Panc1 (cell line): ENCODE measurements around the gene KCNV2. TPM values are rescaled to one million over a fixed set of nuclear protein-coding genes. Genes with fewer than 3 reads are reported as not detected.

Source experiments
- ATAC-seq: fragments of 200-7000 bp; cut with Tn5 transposase; 2 replicates; pipeline ENCODE4 v1.9.1; 2020; ENCODE audit warnings: mild to moderate bottlenecking, moderate library complexity
- BruUV-seq: library from RNA; stranded (reverse); fragments of 400-500 nt; replicated peaks from 2 replicates; lab custom pipeline; 2021; lab: Mats Ljungman, UMichigan
- CTCF ChIA-PET: fragments of 300-600 bp; sonication (Branson Sonifier 250); formaldehyde crosslinking; loops from one replicate; lab custom pipeline; 2022; ENCODE audit warnings: antibody characterized with exemption; lab: Charles Lee
- POLR2A ChIA-PET: fragments of 300-600 bp; sonication (Branson Sonifier 250); formaldehyde crosslinking; loops from one replicate; lab custom pipeline; 2022; ENCODE audit warnings: antibody characterized with exemption; lab: Charles Lee
- DNase-seq: peaks from one replicate; pipeline ENCODE4 v3.0.0-alpha.2; 2010; ENCODE audit warnings: low read depth, low spot score
- H3K27ac ChIP-seq: 2 replicates; pipeline ENCODE4 v1.5.1; 2011; ENCODE audit warnings: mild to moderate bottlenecking, low read length, inconsistent platforms
- H3K27me3 ChIP-seq: fragments of 200-500 bp; sonication (Bioruptor generic); 2 replicates; pipeline ENCODE4 v1.6.0; 2014; ENCODE audit warnings: low read length, inconsistent platforms; ENCODE audit not compliant: control insufficient read depth, insufficient read depth
- H3K36me3 ChIP-seq: fragments of 200-500 bp; sonication (Bioruptor generic); 2 replicates; pipeline ENCODE4 v1.5.1; 2014; ENCODE audit warnings: inconsistent platforms, mild to moderate bottlenecking, low read length, moderate library complexity; ENCODE audit not compliant: control insufficient read depth, insufficient read depth
- H3K4me1 ChIP-seq: 2 replicates; pipeline ENCODE4 v1.5.1; 2011; ENCODE audit warnings: inconsistent platforms, mild to moderate bottlenecking, low read length, moderate library complexity; ENCODE audit not compliant: control insufficient read depth, insufficient read depth
- H3K4me3 ChIP-seq, 2 experiments: 2 replicates each; pipeline ENCODE4 v1.5.1; 2011 to 2012; ENCODE audit warnings: low read depth in 2 of 2, low read length in 2 of 2, mild to moderate bottlenecking in 2 of 2, inconsistent platforms in 1 of 2, moderate library complexity in 1 of 2
- H3K9me3 ChIP-seq: fragments of 200-500 bp; sonication (Bioruptor generic); 2 replicates; pipeline ENCODE4 v1.5.1; 2014; ENCODE audit warnings: low read depth, mild to moderate bottlenecking, inconsistent platforms, low read length, moderate library complexity; ENCODE audit not compliant: control insufficient read depth, insufficient read depth
- POLR2AphosphoS5 ChIP-seq: IDR thresholded peaks from 2 replicates; pipeline ENCODE4 v1.6.1; 2012; ENCODE audit warnings: mild to moderate bottlenecking, low read depth, low read length, moderate library complexity
- SIN3A ChIP-seq: IDR thresholded peaks from 2 replicates; pipeline ENCODE4 v1.6.1; 2012; ENCODE audit warnings: low read depth, mild to moderate bottlenecking, low read length, moderate library complexity, borderline replicate concordance; ENCODE audit not compliant: insufficient read depth
- TCF7L2 ChIP-seq: IDR thresholded peaks from 2 replicates; pipeline ENCODE4 v1.6.1; 2011; ENCODE audit warnings: mild to moderate bottlenecking, low read depth, low read length, inconsistent platforms
- in situ Hi-C: cut with HindIII; loops from 2 replicates; pipeline ENCODE4 v1.10.0; 2016; ENCODE audit warnings: low sequenced_read_pairs, low pct_unique_long_range_greater_than_20kb
- intact Hi-C: fragments of 100-400 bp; cut with micrococcal nuclease; formaldehyde crosslinking; loops from one replicate; pipeline ENCODE4 v1.10.0; 2022; ENCODE audit not compliant: unreplicated experiment
- total RNA-seq: library from RNA; stranded (reverse); gene quantifications from one replicate; pipeline ENCODE4 v1.2.1, GENCODE V29; 2021; ENCODE audit not compliant: unreplicated experiment
- TF ChIP-seq, protein P1 (sequence below): fragments of 450-650 bp; IDR thresholded peaks from 2 replicates; pipeline ENCODE4 v1.5.1; 2017; ENCODE audit warnings: mild to moderate bottlenecking
- TF ChIP-seq, protein P2 (sequence below), 2 experiments: IDR thresholded peaks; 2 replicates each; pipeline ENCODE4 v1.6.1; 2011 to 2012; ENCODE audit warnings: low read depth in 2 of 2, control low read depth in 1 of 2, low read length in 1 of 2, mild to moderate bottlenecking in 1 of 2, moderate library complexity in 1 of 2; ENCODE audit not compliant: insufficient read depth in 1 of 2

The KCNV2 gene
- total RNA-seq, 1 experiment from 2014 or later: not detected

DNA sequence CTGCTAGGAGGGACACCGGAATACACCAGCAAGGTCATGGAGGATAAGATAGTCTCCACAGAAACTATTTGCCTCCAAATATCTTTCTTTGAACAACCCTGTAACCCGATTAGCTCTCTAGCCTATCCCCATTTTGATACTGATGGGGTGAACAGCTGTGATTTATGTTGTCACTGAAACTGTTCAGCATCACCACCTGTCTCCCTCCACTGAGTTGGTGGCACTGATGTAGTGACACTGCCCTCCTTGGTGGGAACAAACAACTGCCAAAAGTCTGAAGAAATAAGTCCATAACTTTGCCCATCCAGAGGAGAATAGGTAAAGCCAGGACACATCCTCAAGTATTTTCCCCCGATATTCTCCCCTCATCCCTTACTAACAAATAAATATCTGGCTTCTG, 24.3 kb upstream of the KCNV2 start:
- intact Hi-C loops: no loop called here
- H3K4me1 ChIP-seq: no peaks in the 10 kb centered on the region
- POLR2A ChIA-PET: no interaction called here
- no peaks in the 10 kb centered on the region for H3K9me3 ChIP-seq
- no peak overlapping the region for H3K27ac ChIP-seq
- DNase-seq (no peak), ATAC-seq (no peak)
- TF ChIP-seq, protein P1, sequence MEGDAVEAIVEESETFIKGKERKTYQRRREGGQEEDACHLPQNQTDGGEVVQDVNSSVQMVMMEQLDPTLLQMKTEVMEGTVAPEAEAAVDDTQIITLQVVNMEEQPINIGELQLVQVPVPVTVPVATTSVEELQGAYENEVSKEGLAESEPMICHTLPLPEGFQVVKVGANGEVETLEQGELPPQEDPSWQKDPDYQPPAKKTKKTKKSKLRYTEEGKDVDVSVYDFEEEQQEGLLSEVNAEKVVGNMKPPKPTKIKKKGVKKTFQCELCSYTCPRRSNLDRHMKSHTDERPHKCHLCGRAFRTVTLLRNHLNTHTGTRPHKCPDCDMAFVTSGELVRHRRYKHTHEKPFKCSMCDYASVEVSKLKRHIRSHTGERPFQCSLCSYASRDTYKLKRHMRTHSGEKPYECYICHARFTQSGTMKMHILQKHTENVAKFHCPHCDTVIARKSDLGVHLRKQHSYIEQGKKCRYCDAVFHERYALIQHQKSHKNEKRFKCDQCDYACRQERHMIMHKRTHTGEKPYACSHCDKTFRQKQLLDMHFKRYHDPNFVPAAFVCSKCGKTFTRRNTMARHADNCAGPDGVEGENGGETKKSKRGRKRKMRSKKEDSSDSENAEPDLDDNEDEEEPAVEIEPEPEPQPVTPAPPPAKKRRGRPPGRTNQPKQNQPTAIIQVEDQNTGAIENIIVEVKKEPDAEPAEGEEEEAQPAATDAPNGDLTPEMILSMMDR: no peak
- TF ChIP-seq, protein P2, sequence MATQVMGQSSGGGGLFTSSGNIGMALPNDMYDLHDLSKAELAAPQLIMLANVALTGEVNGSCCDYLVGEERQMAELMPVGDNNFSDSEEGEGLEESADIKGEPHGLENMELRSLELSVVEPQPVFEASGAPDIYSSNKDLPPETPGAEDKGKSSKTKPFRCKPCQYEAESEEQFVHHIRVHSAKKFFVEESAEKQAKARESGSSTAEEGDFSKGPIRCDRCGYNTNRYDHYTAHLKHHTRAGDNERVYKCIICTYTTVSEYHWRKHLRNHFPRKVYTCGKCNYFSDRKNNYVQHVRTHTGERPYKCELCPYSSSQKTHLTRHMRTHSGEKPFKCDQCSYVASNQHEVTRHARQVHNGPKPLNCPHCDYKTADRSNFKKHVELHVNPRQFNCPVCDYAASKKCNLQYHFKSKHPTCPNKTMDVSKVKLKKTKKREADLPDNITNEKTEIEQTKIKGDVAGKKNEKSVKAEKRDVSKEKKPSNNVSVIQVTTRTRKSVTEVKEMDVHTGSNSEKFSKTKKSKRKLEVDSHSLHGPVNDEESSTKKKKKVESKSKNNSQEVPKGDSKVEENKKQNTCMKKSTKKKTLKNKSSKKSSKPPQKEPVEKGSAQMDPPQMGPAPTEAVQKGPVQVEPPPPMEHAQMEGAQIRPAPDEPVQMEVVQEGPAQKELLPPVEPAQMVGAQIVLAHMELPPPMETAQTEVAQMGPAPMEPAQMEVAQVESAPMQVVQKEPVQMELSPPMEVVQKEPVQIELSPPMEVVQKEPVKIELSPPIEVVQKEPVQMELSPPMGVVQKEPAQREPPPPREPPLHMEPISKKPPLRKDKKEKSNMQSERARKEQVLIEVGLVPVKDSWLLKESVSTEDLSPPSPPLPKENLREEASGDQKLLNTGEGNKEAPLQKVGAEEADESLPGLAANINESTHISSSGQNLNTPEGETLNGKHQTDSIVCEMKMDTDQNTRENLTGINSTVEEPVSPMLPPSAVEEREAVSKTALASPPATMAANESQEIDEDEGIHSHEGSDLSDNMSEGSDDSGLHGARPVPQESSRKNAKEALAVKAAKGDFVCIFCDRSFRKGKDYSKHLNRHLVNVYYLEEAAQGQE (IDR thresholded peaks at IDR 0.05; ENCODE audit: insufficient read depth in 1 of 2, low read depth in 2 of 2, low read length in 1 of 2): no peak
- TF ChIP-seq SIN3A (no peak), POLR2AphosphoS5 (no peak), TCF7L2 (no peak)
- H3K36me3 ChIP-seq: no peaks in the 10 kb centered on the region
- H3K4me3 ChIP-seq: no peak overlapping the region
- H3K27me3 ChIP-seq: no peaks in the 10 kb centered on the region
- in situ Hi-C loops: no loop called here
- no TSS peak for BruUV-seq
- CTCF ChIA-PET: no interaction called here

DNA sequence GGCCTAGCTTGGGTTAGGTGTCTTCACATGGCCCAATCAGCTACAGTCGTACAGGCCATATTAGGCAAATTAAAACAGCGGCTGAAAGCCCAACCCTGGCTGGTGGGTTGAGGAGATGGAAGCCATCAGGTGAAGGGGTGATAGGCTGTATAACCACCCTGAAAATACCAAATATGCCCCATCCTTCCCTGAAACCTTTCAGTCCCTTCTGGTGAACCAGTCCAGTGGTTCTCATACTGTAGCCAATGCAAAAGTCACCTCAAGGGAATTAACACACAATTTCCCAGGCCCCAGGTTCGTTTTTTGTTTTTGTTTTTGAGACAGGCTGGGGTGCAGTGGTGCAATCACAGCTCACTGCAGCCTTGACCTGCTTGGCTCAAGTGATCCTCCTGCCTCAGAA, 19.8 kb upstream of the KCNV2 start:
- no peak overlapping the region for H3K27ac ChIP-seq
- H3K36me3 ChIP-seq: no peaks in the 10 kb centered on the region
- H3K27me3 ChIP-seq: no peaks in the 10 kb centered on the region
- in situ Hi-C loops: no loop called here
- no peaks in the 10 kb centered on the region for H3K4me1 ChIP-seq
- CTCF ChIA-PET: no interaction called here
- BruUV-seq: no TSS peak
- no peaks in the 10 kb centered on the region for H3K9me3 ChIP-seq
- POLR2A ChIA-PET: no interaction called here
- ATAC-seq: no peak
- no peak for DNase-seq
- H3K4me3 ChIP-seq: no peak overlapping the region
- TF ChIP-seq, protein P2 (IDR thresholded peaks at IDR 0.05; ENCODE audit: insufficient read depth in 1 of 2, low read depth in 2 of 2, low read length in 1 of 2): no peak
- TF ChIP-seq, protein P1: no peak
- intact Hi-C loops: no loop called here
